SK-N-SH (cell line): ENCODE measurements around the gene LEMD1. TPM values are rescaled to one million over a fixed set of nuclear protein-coding genes. Genes with fewer than 3 reads are reported as not detected.

ENCODE experiments used
- CTCF ChIA-PET: fragments of 300-600, 350-600 bp; formaldehyde crosslinking; extraction: SDS; loops from one replicate; lab custom pipeline; 2021; lab: Yijun Ruan, JAX
- POLR2A ChIA-PET: fragments of 350-600 bp; sonication (Branson Sonifier 250); formaldehyde crosslinking; extraction: SDS; loops from one replicate; lab custom pipeline; 2020; ENCODE audit warnings: antibody characterized with exemption, inconsistent platforms; lab: Yijun Ruan, JAX
- DNase-seq: peaks from one replicate; pipeline ENCODE4 v3.0.0; 2012
- H2AFZ ChIP-seq: fragments of 200-600 bp; sonication (generic); 2 replicates; pipeline ENCODE4 v1.8.1; 2016; ENCODE audit warnings: antibody characterized with exemption, mild to moderate bottlenecking, low read depth
- H3F3A ChIP-seq: fragments of 200-600 bp; sonication (generic); replicated peaks from 2 replicates; pipeline ENCODE3; 2016; ENCODE audit warnings: antibody characterized with exemption, mild to moderate bottlenecking; ENCODE audit not compliant: insufficient read depth
- H3K27ac ChIP-seq, 2 experiments: fragments of 200-500 bp in 1 of 2; fragments of 200-600 bp in 1 of 2; sonication (Bioruptor generic) in 1 of 2; sonication (generic), shearing (Covaris generic) in 1 of 2; 2 replicates each; pipeline versions ENCODE4 v1.5.1 to v1.6.1; 2014 to 2016; ENCODE audit warnings: low read depth in 2 of 2, inconsistent platforms in 1 of 2, low read length in 1 of 2, mild to moderate bottlenecking in 1 of 2, mixed read lengths in 1 of 2
- H3K27me3 ChIP-seq: fragments of 200-600 bp; sonication (generic), shearing (Covaris generic); 2 replicates; pipeline ENCODE4 v1.6.1; 2016; ENCODE audit warnings: mixed run types; ENCODE audit not compliant: insufficient read depth
- H3K36me3 ChIP-seq, 2 experiments: fragments of 200-500 bp in 1 of 2; fragments of 200-600 bp in 1 of 2; sonication (Bioruptor generic) in 1 of 2; sonication (generic) in 1 of 2; replicated peaks in 1 of 2; 2 replicates each; pipeline versions ENCODE3 to v1.5.1; 2014 to 2016; ENCODE audit warnings: low read length in 1 of 2, mild to moderate bottlenecking in 1 of 2; ENCODE audit not compliant: insufficient read depth in 2 of 2, control insufficient read depth in 1 of 2
- H3K4me1 ChIP-seq, 2 experiments: fragments of 200-500 bp in 1 of 2; fragments of 200-600 bp in 1 of 2; sonication (Bioruptor generic) in 1 of 2; sonication (generic), shearing (Covaris generic) in 1 of 2; 2 replicates each; pipeline versions ENCODE4 v1.5.1 to v1.6.1; 2014 to 2016; ENCODE audit warnings: low read depth in 1 of 2, low read length in 1 of 2, mixed run types in 1 of 2; ENCODE audit not compliant: insufficient read depth in 2 of 2, control insufficient read depth in 1 of 2
- H3K4me2 ChIP-seq: fragments of 200-600 bp; sonication (generic), shearing (Covaris generic); 2 replicates; pipeline ENCODE4 v1.6.1; 2017; ENCODE audit warnings: mixed run types
- H3K4me3 ChIP-seq, 2 experiments: fragments of 200-500 bp in 1 of 2; fragments of 200-600 bp in 1 of 2; sonication (Bioruptor generic) in 1 of 2; sonication (generic), shearing (Covaris generic) in 1 of 2; 2 replicates each; pipeline versions ENCODE4 v1.5.1 to v1.8.1; 2014 to 2016; ENCODE audit warnings: low read depth in 2 of 2, inconsistent platforms in 1 of 2, low read length in 1 of 2, mild to moderate bottlenecking in 1 of 2, mixed read lengths in 1 of 2, moderate library complexity in 1 of 2
- H3K79me2 ChIP-seq: fragments of 200-600 bp; sonication (generic); 2 replicates; pipeline ENCODE4 v1.8.1; 2017; ENCODE audit warnings: mild to moderate bottlenecking; ENCODE audit not compliant: insufficient read depth
- H3K9ac ChIP-seq: fragments of 200-600 bp; sonication (generic); 2 replicates; pipeline ENCODE4 v1.6.1; 2017; ENCODE audit warnings: mixed run types
- H3K9me2 ChIP-seq: fragments of 200-600 bp; sonication (generic); 2 replicates; pipeline ENCODE4 v1.6.1; 2017; ENCODE audit warnings: mixed run types
- H3K9me3 ChIP-seq: fragments of 200-600 bp; sonication (generic); 2 replicates; pipeline ENCODE4 v1.6.1; 2017; ENCODE audit warnings: mixed run types, mild to moderate bottlenecking, moderate library complexity
- H4K20me1 ChIP-seq: fragments of 200-600 bp; sonication (generic); 2 replicates; pipeline ENCODE4 v1.6.1; 2017; ENCODE audit warnings: mild to moderate bottlenecking, mixed run types; ENCODE audit not compliant: insufficient read depth
- ELF1 ChIP-seq: IDR thresholded peaks from 2 replicates; pipeline ENCODE4 v1.4.0; 2012
- EZH2phosphoT487 ChIP-seq: fragments of 200-600 bp; sonication (generic); IDR thresholded peaks from 2 replicates; pipeline ENCODE4 v1.6.1; 2017; ENCODE audit warnings: low read depth, mixed run types, mild to moderate bottlenecking, antibody characterized with exemption, moderate library complexity, borderline replicate concordance
- FOSL2 ChIP-seq: IDR thresholded peaks from 2 replicates; pipeline ENCODE4 v1.4.0; 2012; ENCODE audit warnings: low read depth, mild to moderate bottlenecking, moderate library complexity, borderline replicate concordance
- FOXM1 ChIP-seq: IDR thresholded peaks from 2 replicates; pipeline ENCODE4 v1.4.0; 2012; ENCODE audit warnings: low read depth, mild to moderate bottlenecking
- MEF2A ChIP-seq: IDR thresholded peaks from 2 replicates; pipeline ENCODE4 v1.4.0; 2012; ENCODE audit warnings: low read depth, borderline replicate concordance
- POLR2AphosphoS5 ChIP-seq: IDR thresholded peaks from 2 replicates; pipeline ENCODE4 v1.6.1; 2012; ENCODE audit warnings: low read depth, low read length
- RAD21 ChIP-seq: IDR thresholded peaks from 2 replicates; pipeline ENCODE4 v1.6.1; 2012; ENCODE audit warnings: mild to moderate bottlenecking, low read length
- RCOR1 ChIP-seq: fragments of 150-350 bp; IDR thresholded peaks from 2 replicates; pipeline ENCODE4 v1.6.1; 2017; ENCODE audit warnings: antibody characterized with exemption, low read length
- RFX5 ChIP-seq: IDR thresholded peaks from 2 replicates; pipeline ENCODE4 v1.6.1; 2012; ENCODE audit warnings: mild to moderate bottlenecking, improper control_type of control experiment, low read length
- SMC3 ChIP-seq: IDR thresholded peaks from 2 replicates; pipeline ENCODE4 v1.6.1; 2012; ENCODE audit warnings: low read depth, low read length, improper control_type of control experiment
- TCF12 ChIP-seq: IDR thresholded peaks from 2 replicates; pipeline ENCODE4 v1.4.0; 2012
- TEAD4 ChIP-seq: IDR thresholded peaks from 2 replicates; pipeline ENCODE4 v1.4.0; 2012; ENCODE audit warnings: mild to moderate bottlenecking, borderline replicate concordance; ENCODE audit not compliant: insufficient read depth
- WGBS: methylation state at CpG from one replicate; pipeline ENCODE4 v1.1.6; 2017; ENCODE audit warnings: low lambda C conversion rate; 5-methylcytosine and 5-hydroxymethylcytosine counted together
- polyA plus RNA-seq, 3 experiments: library from polyadenylated mRNA; depleted of rRNA; stranded (reverse); fragments of >200 nt; gene quantifications; 2 replicates each; pipeline ENCODE4 v1.2.3, GENCODE V29; 2012
- TF ChIP-seq, protein P1 (sequence below): fragments of 150-350 bp; IDR thresholded peaks from 2 replicates; pipeline ENCODE4 v1.6.1; 2016; ENCODE audit warnings: mild to moderate bottlenecking, low read depth, low read length
- TF ChIP-seq, protein P2 (sequence below): IDR thresholded peaks from 2 replicates; pipeline ENCODE4 v1.6.1; 2012; ENCODE audit warnings: mild to moderate bottlenecking, low read depth, low read length, moderate library complexity
- TF ChIP-seq, protein P3 (sequence below): IDR thresholded peaks from 2 replicates; pipeline ENCODE4; 2012
- TF ChIP-seq, protein P4 (sequence below): IDR thresholded peaks from 2 replicates; pipeline ENCODE4 v1.4.0; 2012; ENCODE audit warnings: low read depth, borderline replicate concordance
- TF ChIP-seq, protein P5 (sequence below): fragments of 200-600 bp; sonication (generic); IDR thresholded peaks from 2 replicates; pipeline ENCODE4 v1.6.1; 2017; ENCODE audit warnings: antibody characterized with exemption, mild to moderate bottlenecking, moderate library complexity

Gene LEMD1
- polyA plus RNA-seq, 1 of the 3 experiments (the other 2 are of a cell fraction): not detected

DNA sequence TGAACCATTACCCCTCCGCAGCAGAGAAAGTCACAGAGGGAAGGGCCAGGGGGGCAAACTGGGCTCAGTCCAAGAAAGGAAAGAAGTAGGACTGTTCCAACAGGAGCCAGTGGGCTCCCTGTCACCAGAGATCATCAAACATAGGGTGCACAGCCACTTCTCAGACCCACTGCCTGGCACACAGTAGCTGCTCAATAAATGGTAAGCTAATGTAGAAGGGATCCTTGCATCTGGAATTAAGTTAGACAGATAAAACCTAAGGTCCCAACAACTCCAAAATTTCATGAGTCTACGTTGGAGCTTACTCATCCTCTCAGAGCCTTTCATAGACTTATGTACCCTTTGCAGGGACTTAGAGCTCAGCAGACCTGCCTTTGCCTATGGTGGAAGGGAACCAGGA, 30.5 kb upstream of the LEMD1 start:
- H3K27me3 ChIP-seq: peaks cover 65% of the 10 kb centered on the region
- H3K27ac ChIP-seq: no peak overlapping the region
- H3F3A ChIP-seq: no peaks in the 10 kb centered on the region
- H3K4me1 ChIP-seq: no peaks in the 10 kb centered on the region; a peak in 1 of 4 replicates
- H3K79me2 ChIP-seq: no peaks in the 10 kb centered on the region
- H4K20me1 ChIP-seq: no peaks in the 10 kb centered on the region
- 57% methylated on average over 2 of the region's 2 CpGs for WGBS
- DNase-seq: no peak
- H3K4me2 ChIP-seq: no peak overlapping the region
- no peaks in the 10 kb centered on the region for H3K9me2 ChIP-seq
- POLR2A ChIA-PET: no interaction called here
- H3K4me3 ChIP-seq: no peak overlapping the region
- TF ChIP-seq, protein P1, sequence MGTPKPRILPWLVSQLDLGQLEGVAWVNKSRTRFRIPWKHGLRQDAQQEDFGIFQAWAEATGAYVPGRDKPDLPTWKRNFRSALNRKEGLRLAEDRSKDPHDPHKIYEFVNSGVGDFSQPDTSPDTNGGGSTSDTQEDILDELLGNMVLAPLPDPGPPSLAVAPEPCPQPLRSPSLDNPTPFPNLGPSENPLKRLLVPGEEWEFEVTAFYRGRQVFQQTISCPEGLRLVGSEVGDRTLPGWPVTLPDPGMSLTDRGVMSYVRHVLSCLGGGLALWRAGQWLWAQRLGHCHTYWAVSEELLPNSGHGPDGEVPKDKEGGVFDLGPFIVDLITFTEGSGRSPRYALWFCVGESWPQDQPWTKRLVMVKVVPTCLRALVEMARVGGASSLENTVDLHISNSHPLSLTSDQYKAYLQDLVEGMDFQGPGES: no peak
- TF ChIP-seq RCOR1 (no peak), FOSL2 (no peak)
- TF ChIP-seq, protein P2, sequence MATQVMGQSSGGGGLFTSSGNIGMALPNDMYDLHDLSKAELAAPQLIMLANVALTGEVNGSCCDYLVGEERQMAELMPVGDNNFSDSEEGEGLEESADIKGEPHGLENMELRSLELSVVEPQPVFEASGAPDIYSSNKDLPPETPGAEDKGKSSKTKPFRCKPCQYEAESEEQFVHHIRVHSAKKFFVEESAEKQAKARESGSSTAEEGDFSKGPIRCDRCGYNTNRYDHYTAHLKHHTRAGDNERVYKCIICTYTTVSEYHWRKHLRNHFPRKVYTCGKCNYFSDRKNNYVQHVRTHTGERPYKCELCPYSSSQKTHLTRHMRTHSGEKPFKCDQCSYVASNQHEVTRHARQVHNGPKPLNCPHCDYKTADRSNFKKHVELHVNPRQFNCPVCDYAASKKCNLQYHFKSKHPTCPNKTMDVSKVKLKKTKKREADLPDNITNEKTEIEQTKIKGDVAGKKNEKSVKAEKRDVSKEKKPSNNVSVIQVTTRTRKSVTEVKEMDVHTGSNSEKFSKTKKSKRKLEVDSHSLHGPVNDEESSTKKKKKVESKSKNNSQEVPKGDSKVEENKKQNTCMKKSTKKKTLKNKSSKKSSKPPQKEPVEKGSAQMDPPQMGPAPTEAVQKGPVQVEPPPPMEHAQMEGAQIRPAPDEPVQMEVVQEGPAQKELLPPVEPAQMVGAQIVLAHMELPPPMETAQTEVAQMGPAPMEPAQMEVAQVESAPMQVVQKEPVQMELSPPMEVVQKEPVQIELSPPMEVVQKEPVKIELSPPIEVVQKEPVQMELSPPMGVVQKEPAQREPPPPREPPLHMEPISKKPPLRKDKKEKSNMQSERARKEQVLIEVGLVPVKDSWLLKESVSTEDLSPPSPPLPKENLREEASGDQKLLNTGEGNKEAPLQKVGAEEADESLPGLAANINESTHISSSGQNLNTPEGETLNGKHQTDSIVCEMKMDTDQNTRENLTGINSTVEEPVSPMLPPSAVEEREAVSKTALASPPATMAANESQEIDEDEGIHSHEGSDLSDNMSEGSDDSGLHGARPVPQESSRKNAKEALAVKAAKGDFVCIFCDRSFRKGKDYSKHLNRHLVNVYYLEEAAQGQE: no peak
- H3K36me3 ChIP-seq: no peaks in the 10 kb centered on the region
- no peak overlapping the region for H3K9ac ChIP-seq
- H2AFZ ChIP-seq: no peak overlapping the region
- CTCF ChIA-PET: interaction anchor here (0.7 to 2.7 kb wide), 7 partner anchors 13 to 296 kb away, joined by 3 to 18 read pairs (median 3); no protein-coding TSS in a partner anchor
- H3K9me3 ChIP-seq: no peaks in the 10 kb centered on the region

DNA sequence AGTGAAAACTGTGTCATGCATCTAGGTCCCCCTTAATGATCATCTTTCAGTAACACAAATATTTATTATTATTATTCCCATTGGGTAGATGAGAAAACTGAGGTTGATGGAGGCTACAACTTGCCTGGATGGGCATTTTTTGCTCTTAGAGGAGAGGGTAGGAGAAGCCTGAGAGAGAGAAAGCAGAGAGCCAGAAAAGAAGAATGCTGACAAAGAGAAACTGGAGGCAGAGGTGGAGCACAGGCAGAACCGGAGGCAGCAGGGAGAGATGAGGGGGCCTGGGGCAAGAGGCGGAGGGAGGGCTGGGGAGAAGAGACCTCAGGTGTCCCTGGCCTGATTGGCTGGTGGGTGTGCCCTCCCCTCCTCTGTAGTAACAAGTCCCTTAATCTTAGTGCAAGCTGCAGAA, 29.9 kb upstream of the LEMD1 start:
- Histone ChIP-seq H3K4me3 (no peak overlapping the region), H3K9me3 (no peaks in the 10 kb centered on the region), H3K79me2 (no peaks in the 10 kb centered on the region), H3K9ac (no peak overlapping the region), H3F3A (no peaks in the 10 kb centered on the region), H3K27me3 (peaks cover 60% of the 10 kb centered on the region), H3K36me3 (no peaks in the 10 kb centered on the region), H3K27ac (no peak overlapping the region), H3K9me2 (no peaks in the 10 kb centered on the region), H3K4me1 (no peaks in the 10 kb centered on the region; a peak in 1 of 4 replicates), H3K4me2 (no peak overlapping the region), H4K20me1 (no peaks in the 10 kb centered on the region), H2AFZ (no peak overlapping the region)
- ChIA-PET POLR2A (no interaction called here), CTCF (interaction anchor here (0.7 to 1.7 kb wide), 4 partner anchors 13 to 297 kb away, joined by 3 to 6 read pairs (median 3); no protein-coding TSS in a partner anchor)
- no peak for DNase-seq
- WGBS: 27% methylated on average over 2 of the region's 2 CpGs
- TF ChIP-seq FOSL2: no peak
- TF ChIP-seq RAD21: no peak
- TF ChIP-seq, protein P1: no peak
- no peak for TF ChIP-seq FOXM1
- no peak for TF ChIP-seq MEF2A
- TF ChIP-seq, protein P3, sequence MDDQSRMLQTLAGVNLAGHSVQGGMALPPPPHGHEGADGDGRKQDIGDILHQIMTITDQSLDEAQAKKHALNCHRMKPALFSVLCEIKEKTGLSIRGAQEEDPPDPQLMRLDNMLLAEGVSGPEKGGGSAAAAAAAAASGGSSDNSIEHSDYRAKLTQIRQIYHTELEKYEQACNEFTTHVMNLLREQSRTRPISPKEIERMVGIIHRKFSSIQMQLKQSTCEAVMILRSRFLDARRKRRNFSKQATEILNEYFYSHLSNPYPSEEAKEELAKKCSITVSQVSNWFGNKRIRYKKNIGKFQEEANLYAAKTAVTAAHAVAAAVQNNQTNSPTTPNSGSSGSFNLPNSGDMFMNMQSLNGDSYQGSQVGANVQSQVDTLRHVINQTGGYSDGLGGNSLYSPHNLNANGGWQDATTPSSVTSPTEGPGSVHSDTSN: no peak
- no peak for TF ChIP-seq TCF12
- no peak for TF ChIP-seq RFX5
- TF ChIP-seq, protein P4, sequence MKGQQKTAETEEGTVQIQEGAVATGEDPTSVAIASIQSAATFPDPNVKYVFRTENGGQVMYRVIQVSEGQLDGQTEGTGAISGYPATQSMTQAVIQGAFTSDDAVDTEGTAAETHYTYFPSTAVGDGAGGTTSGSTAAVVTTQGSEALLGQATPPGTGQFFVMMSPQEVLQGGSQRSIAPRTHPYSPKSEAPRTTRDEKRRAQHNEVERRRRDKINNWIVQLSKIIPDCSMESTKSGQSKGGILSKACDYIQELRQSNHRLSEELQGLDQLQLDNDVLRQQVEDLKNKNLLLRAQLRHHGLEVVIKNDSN: no peak
- no peak for TF ChIP-seq EZH2phosphoT487
- TF ChIP-seq POLR2AphosphoS5: no peak
- no peak for TF ChIP-seq TEAD4
- TF ChIP-seq, protein P5, sequence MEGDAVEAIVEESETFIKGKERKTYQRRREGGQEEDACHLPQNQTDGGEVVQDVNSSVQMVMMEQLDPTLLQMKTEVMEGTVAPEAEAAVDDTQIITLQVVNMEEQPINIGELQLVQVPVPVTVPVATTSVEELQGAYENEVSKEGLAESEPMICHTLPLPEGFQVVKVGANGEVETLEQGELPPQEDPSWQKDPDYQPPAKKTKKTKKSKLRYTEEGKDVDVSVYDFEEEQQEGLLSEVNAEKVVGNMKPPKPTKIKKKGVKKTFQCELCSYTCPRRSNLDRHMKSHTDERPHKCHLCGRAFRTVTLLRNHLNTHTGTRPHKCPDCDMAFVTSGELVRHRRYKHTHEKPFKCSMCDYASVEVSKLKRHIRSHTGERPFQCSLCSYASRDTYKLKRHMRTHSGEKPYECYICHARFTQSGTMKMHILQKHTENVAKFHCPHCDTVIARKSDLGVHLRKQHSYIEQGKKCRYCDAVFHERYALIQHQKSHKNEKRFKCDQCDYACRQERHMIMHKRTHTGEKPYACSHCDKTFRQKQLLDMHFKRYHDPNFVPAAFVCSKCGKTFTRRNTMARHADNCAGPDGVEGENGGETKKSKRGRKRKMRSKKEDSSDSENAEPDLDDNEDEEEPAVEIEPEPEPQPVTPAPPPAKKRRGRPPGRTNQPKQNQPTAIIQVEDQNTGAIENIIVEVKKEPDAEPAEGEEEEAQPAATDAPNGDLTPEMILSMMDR: no peak
- TF ChIP-seq SMC3: no peak
- TF ChIP-seq ELF1: no peak
